Activated CD4-positive, alpha-beta T cell treated with anti-CD3 and anti-CD28 coated beads for 36 hours (primary cell): Measurements from ENCODE around the gene MKS1. TPM values are rescaled to one million over a fixed set of nuclear protein-coding genes. Genes with fewer than 3 reads are reported as not detected.

Experiments used
- ATAC-seq: fragments of 200-7000 bp; cut with Tn5 transposase; one replicate; pipeline ENCODE4 v1.10.0; 2021; ENCODE audit warnings: mild to moderate bottlenecking, moderate library complexity
- CTCF ChIA-PET: fragments of 350-600 bp; sonication (Branson Sonifier 250); formaldehyde crosslinking; loops from one replicate; lab custom pipeline; 2021; ENCODE audit warnings: antibody characterized with exemption; lab: Charles Lee
- POLR2A ChIA-PET: fragments of 350-600 bp; sonication (Branson Sonifier 250); formaldehyde crosslinking; loops from one replicate; lab custom pipeline; 2021; ENCODE audit warnings: antibody characterized with exemption, inconsistent platforms; lab: Charles Lee
- DNase-seq: peaks from one replicate; pipeline ENCODE4 v3.0.0-alpha.2; 2020
- H3K27ac Mint-ChIP-seq: one replicate; pipeline ENCODE4 v1.8.0; 2021; ENCODE audit warnings: mixed read lengths
- H3K27me3 Mint-ChIP-seq: one replicate; pipeline ENCODE4 v1.8.0; 2021; ENCODE audit warnings: mixed read lengths
- H3K36me3 Mint-ChIP-seq: one replicate; pipeline ENCODE4 v1.8.0; 2021; ENCODE audit warnings: low read depth, mixed read lengths
- H3K4me1 Mint-ChIP-seq: one replicate; pipeline ENCODE4 v1.8.0; 2021; ENCODE audit warnings: mixed read lengths
- H3K4me3 Mint-ChIP-seq: one replicate; pipeline ENCODE4 v1.8.0; 2021; ENCODE audit warnings: mild to moderate bottlenecking, moderate library complexity, mixed read lengths
- H3K9me3 Mint-ChIP-seq: one replicate; pipeline ENCODE4 v1.8.0; 2021; ENCODE audit warnings: low read depth, mixed read lengths
- intact Hi-C, 2 experiments: fragments of 100-400 bp; cut with DNase I in 1 of 2; cut with micrococcal nuclease in 1 of 2; formaldehyde crosslinking; loops; one replicate each; pipeline versions ENCODE4 v1.14.2 to v1.15.1; 2022 to 2024; cut with DNase I, micrococcal nuclease
- total RNA-seq, 2 experiments: library from RNA; stranded (reverse); gene quantifications; one replicate each; pipeline ENCODE4 v1.2.3, GENCODE V29; 2021

The MKS1 gene
- 10 to 100 TPM; 20.4 to 22.5 TPM for total RNA-seq

GRCh38 chr17:58219007-58219788 lies at the start of gene MKS1:
TSS of gene MKS1 (minus strand) at chr17:58219255. CDS start at chr17:58219230, 25 bp downstream.
- intact Hi-C loops = loop anchor here in 1 of 2 experiments (1.0 to 2.0 kb wide), 8 partner anchors 23 to 1134 kb away; partner anchors contain the start of genes AKAP1, DYNLL2, MRPS23 and SRSF1
- ATAC-seq = peak; percentile 100
- peak; percentile 98 for DNase-seq
- Mint-ChIP-seq H3K27ac (peak within 1 kb of the TSS; percentile 86), H3K36me3 (no peaks in the 10 kb centered on the region), H3K9me3 (no peaks in the 10 kb centered on the region), H3K27me3 (peaks cover 2% of the 10 kb centered on the region), H3K4me1 (peaks cover 22% of the 10 kb centered on the region), H3K4me3 (peak within 1 kb of the TSS; percentile 90)
- CTCF ChIA-PET = interaction anchor here (0.6 to 2.0 kb wide), 18 partner anchors 9 to 249 kb away, joined by 3 to 9 read pairs (median 4); partner anchors contain the start of genes LPO and SRSF1
- POLR2A ChIA-PET = interaction anchor here (0.6 to 1.2 kb wide), 4 partner anchors 31 to 452 kb away, joined by 3 to 4 read pairs (median 3); partner anchors contain the start of gene SUPT4H1

- Mint-ChIP-seq H3K27me3 (peaks cover 16% of the 10 kb centered on the region), H3K9me3 (no peaks in the 10 kb centered on the region), H3K36me3 (no peaks in the 10 kb centered on the region), H3K4me1 (no peaks in the 10 kb centered on the region), H3K27ac (no peak overlapping the region), H3K4me3 (no peak overlapping the region)
- DNase-seq (no peak), ATAC-seq (no peak)
- ChIA-PET POLR2A (no interaction called here), CTCF (interaction anchor here (1.1 kb wide), 1 partner anchor 12 kb away, joined by 3 read pairs; no protein-coding TSS in a partner anchor)
- intact Hi-C loops = no loop called here
Measured at GRCh38 chr17:58268326-58268725, 49.3 kb upstream of the MKS1 start.

GRCh38 chr17:58267347-58268324 lies 48.6 kb upstream of the MKS1 start:
- DNase-seq = no peak
- CTCF ChIA-PET = interaction anchor here (1.1 kb wide), 1 partner anchor 11 kb away, joined by 3 read pairs; no protein-coding TSS in a partner anchor
- intact Hi-C loops = no loop called here
- no peak overlapping the region for H3K27ac Mint-ChIP-seq
- ATAC-seq = no peak
- no peaks in the 10 kb centered on the region for H3K36me3 Mint-ChIP-seq
- H3K9me3 Mint-ChIP-seq = no peaks in the 10 kb centered on the region
- POLR2A ChIA-PET = no interaction called here
- peaks cover 20% of the 10 kb centered on the region for H3K27me3 Mint-ChIP-seq
- no peaks in the 10 kb centered on the region for H3K4me1 Mint-ChIP-seq
- no peak overlapping the region for H3K4me3 Mint-ChIP-seq

- H3K27me3 Mint-ChIP-seq = peaks cover 29% of the 10 kb centered on the region
- ChIA-PET CTCF (interaction anchor here (0.8 to 1.6 kb wide), 3 partner anchors 16 to 387 kb away, joined by 3 to 8 read pairs (median 5); no protein-coding TSS in a partner anchor), POLR2A (no interaction called here)
Measured at GRCh38 chr17:58265902-58266875, 47.1 kb upstream of the MKS1 start.

GRCh38 chr17:58265271-58265670 lies 46.2 kb upstream of the MKS1 start:
- Mint-ChIP-seq H3K4me1 (no peaks in the 10 kb centered on the region), H3K9me3 (no peaks in the 10 kb centered on the region), H3K4me3 (no peak overlapping the region), H3K36me3 (no peaks in the 10 kb centered on the region), H3K27me3 (peaks cover 33% of the 10 kb centered on the region), H3K27ac (no peak overlapping the region)
- intact Hi-C loops = no loop called here
- ATAC-seq = no peak
- ChIA-PET POLR2A (no interaction called here), CTCF (interaction anchor here (1.6 kb wide), 1 partner anchor 15 kb away, joined by 8 read pairs; no protein-coding TSS in a partner anchor)
- no peak for DNase-seq

More at GRCh38 chr17:58265902-58266875, 47.1 kb upstream of the MKS1 start:
- H3K4me3 Mint-ChIP-seq = no peak overlapping the region
- H3K27ac Mint-ChIP-seq = no peak overlapping the region
- H3K4me1 Mint-ChIP-seq = no peaks in the 10 kb centered on the region
- H3K9me3 Mint-ChIP-seq = no peaks in the 10 kb centered on the region
- H3K36me3 Mint-ChIP-seq = no peaks in the 10 kb centered on the region
- ATAC-seq (no peak), DNase-seq (no peak)
- intact Hi-C loops = no loop called here

GRCh38 chr17:58264407-58265103 lies 45.5 kb upstream of the MKS1 start:
- H3K27ac Mint-ChIP-seq = no peak overlapping the region
- H3K27me3 Mint-ChIP-seq = peaks cover 35% of the 10 kb centered on the region
- no peak for DNase-seq
- intact Hi-C loops = no loop called here
- POLR2A ChIA-PET = no interaction called here
- no peaks in the 10 kb centered on the region for H3K4me1 Mint-ChIP-seq
- H3K9me3 Mint-ChIP-seq = no peaks in the 10 kb centered on the region
- H3K36me3 Mint-ChIP-seq = no peaks in the 10 kb centered on the region
- no peak for ATAC-seq
- CTCF ChIA-PET = interaction anchor here (0.6 to 1.6 kb wide), 3 partner anchors 15 to 53 kb away, joined by 3 to 8 read pairs (median 4); no protein-coding TSS in a partner anchor
- no peak overlapping the region for H3K4me3 Mint-ChIP-seq

- ChIA-PET POLR2A (no interaction called here), CTCF (interaction anchor here (0.6 to 1.1 kb wide), 3 partner anchors 14 to 63 kb away, joined by 3 to 6 read pairs (median 4); no protein-coding TSS in a partner anchor)
- intact Hi-C loops = no loop called here
- Mint-ChIP-seq H3K36me3 (no peaks in the 10 kb centered on the region), H3K4me3 (no peak overlapping the region), H3K9me3 (no peaks in the 10 kb centered on the region), H3K27ac (no peak overlapping the region), H3K27me3 (peaks cover 35% of the 10 kb centered on the region), H3K4me1 (no peaks in the 10 kb centered on the region)
- DNase-seq (no peak), ATAC-seq (no peak)
Measured at GRCh38 chr17:58263773-58264172, 44.7 kb upstream of the MKS1 start.

GRCh38 chr17:58262149-58262548 lies 43.1 kb upstream of the MKS1 start:
- Mint-ChIP-seq H3K27me3 (peaks cover 41% of the 10 kb centered on the region), H3K36me3 (no peaks in the 10 kb centered on the region), H3K4me3 (no peak overlapping the region), H3K4me1 (no peaks in the 10 kb centered on the region), H3K27ac (no peak overlapping the region), H3K9me3 (no peaks in the 10 kb centered on the region)
- intact Hi-C loops = no loop called here
- ATAC-seq (no peak), DNase-seq (no peak)
- ChIA-PET CTCF (no interaction called here), POLR2A (no interaction called here)

GRCh38 chr17:58254803-58255202 lies 35.7 kb upstream of the MKS1 start:
- ATAC-seq (no peak), DNase-seq (no peak)
- H3K4me1 Mint-ChIP-seq = peaks cover 2% of the 10 kb centered on the region
- H3K36me3 Mint-ChIP-seq = no peaks in the 10 kb centered on the region
- ChIA-PET POLR2A (no interaction called here), CTCF (interaction anchor here (1.4 kb wide), 1 partner anchor 63 kb away, joined by 3 read pairs; no protein-coding TSS in a partner anchor)
- H3K4me3 Mint-ChIP-seq = no peak overlapping the region
- peaks cover 25% of the 10 kb centered on the region for H3K27me3 Mint-ChIP-seq
- no peak overlapping the region for H3K27ac Mint-ChIP-seq
- intact Hi-C loops = no loop called here
- no peaks in the 10 kb centered on the region for H3K9me3 Mint-ChIP-seq

GRCh38 chr17:58253082-58253481 lies 34.0 kb upstream of the MKS1 start:
- ChIA-PET CTCF (interaction anchor here (0.6 kb wide), 1 partner anchor 137 kb away, joined by 3 read pairs; no protein-coding TSS in a partner anchor), POLR2A (no interaction called here)
- Mint-ChIP-seq H3K9me3 (no peaks in the 10 kb centered on the region), H3K27ac (no peak overlapping the region), H3K27me3 (peaks cover 28% of the 10 kb centered on the region), H3K36me3 (no peaks in the 10 kb centered on the region), H3K4me1 (peaks cover 8% of the 10 kb centered on the region), H3K4me3 (no peak overlapping the region)
- no peak for DNase-seq
- ATAC-seq = no peak
- intact Hi-C loops = no loop called here
